HG02759 (cell line): ENCODE data around the gene IGSF3.
"Not testable (repeated sequence)": the region's sequence is repeated elsewhere in the genome, so short reads cannot be mapped to it uniquely, and the experiment has no call there.

Experiments used
- ATAC-seq: cut with Tn5 transposase; IDR thresholded peaks from one replicate; pipeline ENCODE4 v1.9.1; 2021; ENCODE audit warnings: mild to moderate bottlenecking, moderate library complexity; ENCODE audit not compliant: unreplicated experiment

Gene IGSF3

DNA sequence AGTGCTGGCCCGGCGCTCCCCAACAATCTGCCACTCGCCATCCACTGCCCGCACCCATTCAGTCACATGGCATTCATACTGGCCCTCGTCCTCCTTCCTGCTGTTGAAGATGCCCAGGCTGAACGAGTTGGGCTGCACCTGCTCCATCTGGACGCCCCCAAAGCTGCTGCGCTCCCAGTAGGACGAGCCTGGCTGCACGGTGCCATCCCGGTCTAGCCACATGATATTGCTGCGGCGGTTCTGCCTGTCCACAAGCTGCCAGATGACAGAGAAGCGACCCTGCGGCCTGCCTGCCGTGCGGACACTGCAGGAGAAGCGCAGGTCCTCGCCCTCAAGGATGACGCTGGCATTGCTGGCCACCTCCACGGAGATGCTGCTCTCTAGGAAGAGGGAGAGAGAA, 63.9 kb downstream of the IGSF3 start:
- ATAC-seq: not testable (repeated sequence)

DNA sequence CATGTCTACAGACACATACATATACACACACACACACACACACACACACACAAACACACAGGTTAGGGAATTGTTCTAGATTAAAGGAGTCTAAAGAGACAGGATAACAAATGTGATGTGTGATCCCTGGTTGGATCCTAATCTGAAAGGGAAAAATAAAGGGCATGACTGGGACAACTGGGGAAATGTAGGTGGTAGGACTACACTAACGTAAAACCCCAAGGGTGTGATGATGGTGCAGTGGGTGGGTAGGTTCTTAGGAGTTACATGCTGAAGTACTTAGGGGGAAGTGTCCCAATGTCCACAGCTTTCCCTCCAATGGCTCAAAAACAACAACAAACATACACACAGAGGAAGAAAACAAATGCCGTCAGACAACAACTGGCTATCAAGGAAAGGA, 68.2 kb downstream of the IGSF3 start:
- ATAC-seq: not testable (repeated sequence)

DNA sequence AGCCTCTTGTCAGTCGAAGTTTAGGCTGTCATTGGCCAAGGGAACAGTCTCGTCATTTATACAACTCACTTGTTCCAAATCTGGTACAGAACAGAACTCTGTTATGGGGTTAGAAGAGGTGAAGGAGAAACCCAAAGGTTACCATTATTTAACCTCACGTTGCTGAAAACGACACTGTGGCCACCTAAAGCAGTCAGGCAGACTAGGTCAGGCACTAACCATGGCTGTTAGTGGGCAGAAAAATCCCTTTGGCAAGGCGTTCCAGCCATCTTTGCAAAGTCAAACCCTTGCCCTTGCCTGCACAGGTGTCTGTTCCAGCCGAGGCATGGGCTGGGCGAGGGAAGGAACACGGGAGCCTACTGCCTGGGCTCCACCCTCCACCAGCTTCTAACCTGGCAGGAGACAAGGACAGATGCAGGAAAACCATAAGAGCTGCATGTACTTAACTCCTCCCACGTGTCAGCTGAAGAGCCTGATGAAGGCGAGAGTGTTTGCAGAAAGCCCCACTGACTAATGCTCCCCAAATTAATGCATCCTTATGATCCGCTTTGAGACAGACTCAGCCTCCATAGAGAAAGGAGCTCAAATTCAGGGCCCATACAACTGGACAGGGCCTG, 69.0 kb downstream of the IGSF3 start:
- ATAC-seq: not testable (repeated sequence)

DNA sequence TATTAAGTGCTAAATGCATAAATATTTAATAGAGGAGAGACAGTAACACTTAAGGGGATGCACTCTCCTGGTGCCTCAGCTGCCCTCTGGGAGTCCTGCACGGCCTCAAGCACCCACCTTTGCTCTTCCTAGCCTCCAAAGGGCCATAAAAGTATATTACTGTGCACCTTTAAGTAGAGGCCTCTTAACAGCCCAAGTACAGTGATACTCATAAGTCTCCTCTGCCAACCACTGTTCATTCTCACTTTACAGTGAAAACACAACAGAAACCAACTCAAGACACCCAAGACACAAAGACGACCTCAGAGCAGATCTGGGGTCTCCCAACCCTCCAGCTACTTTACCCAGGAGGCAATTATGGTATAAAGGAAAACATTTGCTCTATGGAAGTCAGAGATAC, 70.1 kb downstream of the IGSF3 start:
- ATAC-seq: peak; percentile 84

DNA sequence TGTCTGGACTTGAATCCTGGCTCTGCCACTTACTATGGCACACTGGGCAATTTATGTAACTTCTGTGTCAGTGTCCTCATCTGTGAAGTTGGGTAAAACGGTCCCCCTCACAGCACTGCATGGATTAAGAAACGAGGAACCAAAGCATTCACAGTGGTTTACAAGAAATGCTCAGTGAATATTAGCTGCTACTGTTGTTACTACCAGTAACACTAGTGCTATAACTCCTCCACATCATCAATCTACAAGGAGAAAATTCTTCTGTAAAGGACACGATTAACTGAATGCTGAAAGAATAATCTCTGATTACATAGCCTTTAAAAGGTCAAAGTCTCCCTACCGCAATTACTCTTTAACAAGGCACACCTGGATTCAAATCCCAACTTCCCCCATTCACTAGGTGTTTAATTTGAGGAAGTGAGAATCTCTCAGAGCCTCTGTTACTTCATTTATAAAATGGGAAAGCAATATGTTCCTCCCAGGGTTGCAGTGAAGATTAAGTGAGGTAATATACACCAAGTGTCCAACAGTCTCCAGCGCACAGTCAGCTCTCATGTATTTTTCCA, 70.7 kb downstream of the IGSF3 start:
- ATAC-seq: not testable (repeated sequence)

DNA sequence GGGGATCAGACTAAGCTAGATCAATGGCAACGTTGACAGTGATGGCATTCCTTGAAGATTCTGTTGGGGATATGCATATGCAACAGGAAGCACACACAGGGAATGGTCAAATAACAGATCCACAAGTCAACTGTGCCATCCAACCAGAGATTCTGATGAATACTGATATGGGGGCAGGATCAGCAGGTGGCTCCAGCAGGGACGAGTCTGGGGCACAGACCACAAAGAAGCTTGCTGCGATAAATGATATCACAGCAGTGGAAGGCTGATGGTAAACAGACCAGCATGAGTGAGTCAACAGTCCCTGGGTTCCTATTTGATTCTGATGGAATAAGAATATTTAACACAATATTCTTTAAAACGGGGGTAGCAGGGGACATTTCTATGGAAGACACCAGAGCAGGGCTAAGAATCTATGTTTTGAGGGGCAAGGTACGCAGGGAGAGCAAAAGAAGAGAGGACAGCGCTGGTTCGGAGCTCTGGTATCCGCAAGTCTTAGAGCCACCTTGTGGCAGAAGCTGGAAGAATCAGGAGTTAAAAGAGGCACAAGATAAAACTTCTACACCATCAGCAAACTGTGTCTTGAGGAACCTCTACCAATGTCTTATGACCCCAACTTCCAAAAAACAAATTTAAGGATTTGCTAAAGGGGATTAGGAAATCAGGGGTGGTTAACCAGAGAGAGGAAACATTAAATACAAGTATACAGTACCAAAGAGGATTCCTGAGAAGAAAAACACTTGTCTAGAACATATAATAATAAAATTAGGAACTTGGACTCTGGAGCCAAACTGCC, 71.4 kb downstream of the IGSF3 start:
- peak; percentile 50 for ATAC-seq

DNA sequence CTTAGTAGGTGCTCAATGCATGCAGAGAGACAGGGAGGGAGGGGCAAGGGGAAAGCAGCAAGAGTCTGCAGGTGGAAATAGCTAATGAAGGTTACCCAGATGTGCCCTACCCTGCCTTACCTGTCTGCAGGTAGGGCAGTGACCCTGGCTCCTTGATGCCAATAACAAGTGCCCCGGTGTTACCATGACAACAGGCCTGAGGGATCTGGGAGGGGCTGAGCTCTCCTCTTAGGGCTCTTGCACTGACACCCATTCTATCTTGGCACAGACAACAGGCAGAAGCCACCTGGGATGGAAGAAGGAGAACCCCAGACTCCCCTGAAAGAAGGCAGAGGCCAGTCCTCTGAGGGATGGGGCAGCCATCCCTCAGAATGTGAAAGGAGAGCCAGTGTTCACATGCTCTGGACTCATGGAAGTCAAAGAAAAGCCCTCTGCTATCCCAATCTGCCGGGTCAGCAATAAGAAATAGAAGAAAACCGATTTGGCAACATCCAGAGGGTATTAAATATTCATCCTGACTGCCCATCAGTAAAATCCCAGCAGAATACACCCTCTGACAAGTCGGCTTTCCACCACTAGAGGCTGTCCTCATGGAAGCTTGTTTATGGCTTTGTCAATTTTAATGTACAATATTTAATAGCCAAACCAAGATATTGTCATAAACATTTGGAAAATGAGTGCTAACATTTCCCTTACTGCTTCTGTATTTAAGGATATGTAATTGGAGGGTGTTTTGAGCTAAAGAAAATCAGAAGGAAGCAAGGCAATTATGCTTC, 72.3 kb downstream of the IGSF3 start:
- ATAC-seq: not testable (repeated sequence)

DNA sequence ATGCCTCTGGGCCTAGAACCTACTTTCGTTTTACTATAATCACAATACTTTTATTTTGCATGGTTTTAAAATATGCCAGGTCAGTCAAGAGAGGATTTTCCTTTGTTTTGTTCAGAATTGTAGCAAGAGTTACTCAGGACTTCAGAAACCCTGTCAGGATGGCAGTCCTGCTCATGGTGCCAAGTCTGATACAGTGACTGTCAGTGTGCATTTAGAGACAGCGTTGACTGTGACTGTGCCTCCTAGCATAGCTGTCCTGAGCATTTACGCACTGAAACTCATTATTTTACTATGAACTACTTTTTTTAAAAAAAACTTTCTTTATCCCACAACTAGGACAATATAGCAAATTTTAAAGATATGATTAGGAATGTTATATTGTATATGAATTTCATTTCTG, 73.6 kb downstream of the IGSF3 start:
- not testable (repeated sequence) for ATAC-seq

DNA sequence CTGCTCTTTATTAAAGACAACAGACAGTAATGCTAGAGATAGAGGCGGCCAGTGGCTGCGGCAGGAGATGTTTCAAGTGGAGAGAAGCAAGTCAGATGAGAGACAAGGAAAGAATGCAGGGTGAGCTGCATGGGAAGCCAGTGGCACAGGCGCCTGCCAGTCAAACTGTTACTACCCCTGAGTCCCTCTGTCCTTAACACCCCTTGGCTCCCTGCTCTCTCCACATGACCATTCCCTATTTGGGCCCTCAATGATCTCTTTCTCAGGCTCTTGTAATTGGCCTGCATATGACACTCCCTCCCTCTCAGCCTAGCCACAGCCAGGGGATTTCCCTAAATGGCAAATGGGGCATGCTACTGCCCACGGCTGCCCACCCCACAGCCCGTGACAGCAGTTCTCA, 74.1 kb downstream of the IGSF3 start:
- ATAC-seq: not testable (repeated sequence)

DNA sequence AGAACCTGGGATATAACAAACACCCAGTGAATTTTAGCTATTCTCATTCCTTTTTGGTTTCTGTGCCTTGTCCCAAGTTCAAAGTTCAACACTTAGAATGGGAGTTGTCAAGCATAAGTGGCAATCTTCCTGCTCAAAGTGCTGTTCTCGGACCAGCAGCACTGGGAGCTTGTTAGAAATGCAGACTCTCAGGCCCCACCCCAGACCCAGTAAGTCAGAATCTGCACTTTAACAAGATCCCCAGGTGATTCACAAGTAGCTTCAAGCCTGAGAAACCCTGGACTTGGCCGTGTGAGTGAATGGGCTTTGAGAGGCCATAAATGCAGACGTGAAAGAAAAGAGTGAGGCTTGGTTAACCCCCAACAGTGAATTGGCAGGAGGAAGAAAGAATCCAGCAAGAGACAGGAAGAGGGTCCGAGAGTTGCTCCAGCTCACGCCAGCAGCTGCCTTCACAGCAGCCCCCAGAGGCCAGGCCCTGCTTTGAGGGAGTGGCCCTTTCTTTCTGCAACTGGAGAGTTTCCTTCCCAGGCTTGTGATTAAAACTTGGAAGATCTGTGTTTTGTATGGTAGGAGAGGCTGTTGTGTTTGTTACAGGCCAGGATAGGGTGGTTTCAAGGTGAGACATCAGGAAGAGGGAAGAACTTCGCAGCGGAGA, 75.5 kb downstream of the IGSF3 start:
- not testable (repeated sequence) for ATAC-seq

DNA sequence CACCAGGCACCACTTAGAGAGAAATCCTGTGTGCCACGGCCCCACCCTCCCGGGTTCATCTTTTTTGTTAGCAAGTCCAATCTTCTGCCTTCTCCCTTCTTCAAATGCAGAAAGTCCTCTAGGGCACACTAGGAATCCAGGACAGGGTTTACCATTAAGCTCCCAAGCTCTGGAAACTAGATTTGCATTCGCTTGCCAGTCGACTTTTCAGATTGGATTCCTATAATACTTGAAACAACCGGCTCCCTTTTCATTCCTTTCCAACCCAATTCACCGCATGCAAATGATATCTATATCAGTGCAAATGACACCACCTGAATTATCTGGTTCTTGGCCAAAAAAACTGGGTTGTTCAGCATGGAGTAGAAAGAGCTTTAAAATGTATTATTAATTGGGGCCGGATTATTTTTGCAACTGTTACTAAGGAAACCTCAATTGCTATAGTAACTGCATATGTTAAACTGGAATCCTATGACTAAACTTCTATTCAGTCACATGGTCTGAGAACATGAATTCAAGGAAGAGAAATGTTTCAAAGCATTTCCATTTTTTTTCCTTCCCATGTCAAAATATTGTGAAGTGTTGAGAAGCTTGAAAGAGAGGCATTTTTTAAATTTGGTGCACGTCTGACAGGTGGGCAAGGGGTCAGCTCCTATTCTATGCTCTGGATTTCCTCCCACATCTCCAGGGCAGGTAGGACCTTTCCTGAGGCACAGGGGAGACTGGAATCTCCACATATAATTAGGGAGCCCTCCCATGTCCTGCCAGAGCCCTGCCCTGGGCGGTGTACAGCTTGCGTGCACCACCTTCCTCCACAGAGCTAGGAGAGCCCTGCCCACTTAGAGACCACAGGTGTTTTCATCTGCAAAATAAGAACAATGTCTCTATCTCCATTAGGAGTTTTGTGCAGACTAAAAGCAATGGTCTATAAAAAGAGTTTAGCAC, 76.3 kb downstream of the IGSF3 start:
- not testable (repeated sequence) for ATAC-seq

DNA sequence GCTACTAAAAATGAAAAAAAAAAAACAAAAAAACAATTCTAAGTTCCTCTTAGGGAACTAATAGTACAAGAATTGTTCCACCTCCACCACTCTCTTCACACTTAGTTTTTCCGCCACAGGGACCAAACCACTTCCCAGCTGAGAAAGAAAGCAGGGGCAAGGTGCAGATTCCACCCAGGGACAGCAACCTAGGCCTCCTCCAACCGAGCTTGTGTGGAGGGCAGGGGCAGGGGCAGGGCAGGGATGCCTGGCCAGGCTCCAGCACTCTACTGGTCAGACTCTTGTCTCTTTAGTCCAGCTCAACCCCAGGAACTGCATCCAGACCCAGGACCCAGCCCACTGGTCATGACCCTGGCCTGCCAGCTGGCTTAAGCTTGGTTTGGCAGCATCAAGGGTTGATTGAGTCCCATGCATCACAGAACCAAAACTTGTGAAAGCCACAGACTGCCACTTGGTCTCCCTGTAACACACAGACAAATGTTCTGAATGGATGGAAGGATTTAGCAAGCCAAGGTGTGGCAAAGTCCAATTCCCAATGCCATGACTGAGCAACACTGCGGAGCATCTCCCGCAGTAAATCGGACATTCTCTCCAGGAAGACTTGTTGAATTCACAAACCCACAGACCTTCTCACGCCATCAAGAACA, 77.1 kb downstream of the IGSF3 start:
- not testable (repeated sequence) for ATAC-seq

DNA sequence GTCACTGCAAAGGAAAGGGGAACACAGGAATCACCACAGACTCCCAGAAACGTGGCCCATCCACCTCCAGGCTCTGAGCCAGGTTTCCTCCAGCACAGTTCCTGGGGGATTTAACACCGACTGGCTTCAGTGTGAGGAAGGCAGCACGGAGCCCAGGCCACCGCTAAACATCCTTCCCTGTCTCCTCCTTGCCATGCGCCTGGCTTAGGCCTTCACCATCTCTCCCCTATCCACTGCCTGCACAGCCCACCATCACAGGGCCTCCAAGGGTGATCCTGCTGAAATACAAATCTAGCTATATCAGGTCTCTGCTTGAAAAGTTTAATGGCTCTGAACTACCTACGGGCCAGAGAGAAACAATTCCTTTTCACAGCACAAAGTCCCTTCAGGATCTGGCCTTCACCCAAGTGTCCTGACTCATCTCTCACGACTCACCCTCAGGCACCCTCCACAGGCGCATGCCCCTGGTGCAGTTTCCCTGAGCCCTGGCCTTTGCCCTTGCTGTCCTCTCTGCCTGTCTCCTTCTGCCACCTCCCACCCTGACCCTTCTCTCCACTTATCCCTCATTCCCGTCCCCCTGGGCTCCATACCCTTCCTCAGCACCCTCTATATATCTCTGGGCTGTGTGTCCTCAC, 78.3 kb downstream of the IGSF3 start:
- not testable (repeated sequence) for ATAC-seq

DNA sequence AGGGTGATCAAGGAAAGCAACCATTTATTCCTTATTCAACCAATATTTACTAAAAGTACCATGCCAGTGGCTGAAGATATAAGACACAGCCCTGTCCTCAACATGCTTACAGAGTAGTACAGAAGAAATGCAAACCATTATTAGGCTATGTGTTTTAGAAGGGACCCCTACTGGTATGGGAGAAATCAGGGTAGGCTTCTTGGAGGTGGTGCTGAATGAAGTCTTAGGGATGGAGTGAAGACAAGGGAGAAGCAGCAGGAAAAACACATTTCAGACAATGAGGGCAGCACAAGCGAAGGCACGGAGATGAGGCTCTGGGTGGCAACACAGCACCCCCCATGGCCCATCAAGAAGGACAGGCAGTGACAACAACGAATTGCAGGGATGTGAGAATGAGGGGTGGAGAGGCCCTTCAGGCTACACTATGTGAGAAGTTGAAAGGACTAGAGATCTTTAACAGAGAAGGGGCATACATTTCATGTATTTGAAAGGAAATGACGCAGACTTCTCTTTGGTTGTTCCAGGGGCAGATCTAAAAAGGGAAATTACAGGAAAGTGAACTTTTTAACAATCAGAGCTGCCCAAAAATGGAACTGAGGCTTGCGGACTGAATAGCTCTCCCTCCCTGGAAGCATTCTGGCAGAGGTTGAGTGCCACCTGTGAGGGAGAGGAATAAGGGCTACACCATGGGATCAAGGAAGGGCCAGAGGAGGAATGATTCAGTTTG, 79.9 kb downstream of the IGSF3 start:
- no peak for ATAC-seq

DNA sequence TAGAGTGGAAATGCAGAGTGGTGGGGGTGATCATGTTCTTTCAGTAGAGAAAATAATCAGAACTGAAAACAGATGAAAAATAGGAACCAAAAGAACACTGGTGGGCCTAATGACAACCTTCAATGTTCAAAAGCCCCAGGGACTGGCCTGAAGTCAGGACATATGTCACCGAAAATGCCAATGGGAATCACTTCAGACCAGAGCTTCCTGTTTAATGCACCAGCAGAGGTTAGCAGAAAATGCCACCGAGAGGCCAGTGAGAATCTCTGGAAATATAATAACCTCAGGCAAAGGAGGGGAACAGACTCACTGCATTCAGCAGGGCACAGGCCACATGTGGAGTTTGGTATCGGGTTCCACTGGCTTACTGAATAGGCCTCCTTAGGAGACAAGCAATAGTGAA, 80.8 kb downstream of the IGSF3 start:
- peak; percentile 58 for ATAC-seq

DNA sequence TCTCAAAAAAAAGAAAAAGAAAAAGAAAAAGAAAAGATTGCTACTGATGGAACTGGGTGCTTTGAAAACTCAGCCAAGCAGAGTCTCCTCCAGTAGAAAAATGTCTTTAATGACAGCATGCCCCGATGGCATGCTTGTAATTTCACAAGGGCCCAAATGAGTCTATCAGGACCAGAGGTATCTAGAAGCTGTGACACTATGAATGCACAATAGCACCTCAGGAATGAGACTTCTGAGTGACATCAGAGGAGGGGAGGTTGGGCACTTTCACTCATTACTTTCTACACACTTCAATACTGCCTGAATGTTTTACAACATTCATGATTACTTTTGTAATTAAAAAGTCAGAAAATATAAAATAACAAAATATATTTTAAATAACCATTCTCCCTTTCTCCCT, 81.6 kb downstream of the IGSF3 start:
- ATAC-seq: peak; percentile 39

DNA sequence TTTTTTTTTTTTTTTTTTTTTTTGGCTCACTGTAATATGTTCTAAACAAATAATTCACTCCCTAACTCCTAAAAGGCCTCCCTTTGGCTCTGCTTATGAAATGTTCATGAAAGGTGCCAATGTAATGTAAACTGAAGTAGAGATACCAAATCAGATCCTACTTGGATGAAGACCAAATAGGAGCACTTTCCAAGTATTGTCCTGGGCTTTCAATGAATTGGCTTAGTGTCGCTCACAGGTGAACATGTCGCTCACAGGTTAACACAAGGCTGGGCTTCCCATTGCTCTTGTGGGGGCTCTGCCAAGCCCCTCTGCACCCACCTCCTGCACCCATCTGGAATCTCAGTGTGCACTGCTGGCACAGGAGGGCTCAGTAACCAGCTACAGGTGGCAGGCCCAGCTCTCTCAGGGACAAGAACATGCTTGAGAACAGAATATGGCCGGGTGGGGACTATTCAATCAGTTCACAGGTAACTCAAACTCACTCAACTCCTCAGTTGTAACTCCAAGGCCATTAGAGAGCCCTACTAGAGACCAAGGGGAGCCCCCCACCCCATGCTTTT, 86.1 kb downstream of the IGSF3 start:
- no peak for ATAC-seq
